ENCODE measurements around the gene HDAC4. TPM values are rescaled to one million over a fixed set of nuclear protein-coding genes. Genes with fewer than 3 reads are reported as not detected.

HDAC4 gene
- total and polyA plus RNA-seq, 9 of the 15 experiments (the other 6 are each of a cell fraction or from before 2014, with no cell fraction given), result 0.11 to 20.2 (median 4.0) TPM

- Histone ChIP-seq H3K36me3 (ENCODE audit: control insufficient read depth, insufficient read depth, low read length) (no peaks in the 10 kb centered on the region), H3K9me1 (ENCODE audit: control insufficient read depth, insufficient read depth, low read length) (peaks cover 2% of the 10 kb centered on the region), H3K4me2 (ENCODE audit: insufficient read depth, low read length) (no peak overlapping the region), H3K9ac (ENCODE audit: insufficient read depth in 1 of 2, low read depth in 2 of 2, low read length in 2 of 2) (no peak overlapping the region), H3K4me1 (replicated peaks in 1 of 2; ENCODE audit: control insufficient read depth in 2 of 2, insufficient read depth in 2 of 2, low read length in 2 of 2) (peaks cover 20 to 33% of the 10 kb centered on the region in 2 experiments; a peak in 4 of 5 replicates), H3K27me3 (ENCODE audit: control insufficient read depth in 2 of 2, insufficient read depth in 2 of 2, low read length in 2 of 2) (no peaks in the 10 kb centered on the region), H2AFZ (ENCODE audit: low read depth, low read length) (no peak overlapping the region), H3K4me3 (no peak overlapping the region), H3K79me2 (ENCODE audit: control insufficient read depth, insufficient read depth, low read length) (peaks cover 18% of the 10 kb centered on the region), H4K20me1 (replicated peaks; ENCODE audit: control insufficient read depth, insufficient read depth, low read length) (peaks cover 18% of the 10 kb centered on the region; the same call in 1 of the 2 replicates), H3K9me3 (replicated peaks; ENCODE audit: control insufficient read depth, insufficient read depth, low read depth, low read length) (no peaks in the 10 kb centered on the region), H3K27ac (ENCODE audit: extremely low read depth, low read depth, low read length) (no peak overlapping the region)
- ChIA-PET POLR2A (no interaction called here), CTCF (ENCODE audit: low intra/inter-chr PET ratio) (no interaction called here)
- intact Hi-C loops (cut with micrococcal nuclease), result no loop called here
- 84% methylated on average over 6 of the region's 7 CpGs for WGBS (ENCODE audit: insufficient coverage, low coverage, missing lambda C conversion rate)
- no peak for DNase-seq (ENCODE audit: extremely low read depth in 1 of 4, low spot score in 3 of 4)
- in situ Hi-C loops (cut with MboI), result no loop called here
- BruUV-seq (replicated peaks), result no TSS peak
- FAIRE-seq, result no peak
- ATAC-seq, result no peak
- TF ChIP-seq ARID3A (IDR thresholded peaks at IDR 0.05; ENCODE audit: borderline replicate concordance, low read depth, low read length) (no peak), ZFX (CRISPR knock-in tag; IDR thresholded peaks at IDR 0.05) (no peak), MTA3 (IDR thresholded peaks at IDR 0.05; ENCODE audit: borderline replicate concordance) (no peak), KLF13 (tag; IDR thresholded peaks at IDR 0.05; ENCODE audit: borderline replicate concordance, low read depth) (no peak)
These were observed 184.7 kb downstream of the HDAC4 start for GRCh38 chr2:239215988-239216613.
